CD8-positive, alpha-beta memory T cell (primary cell): ENCODE data around the gene CTNNA2. TPM values are rescaled to one million over a fixed set of nuclear protein-coding genes. Genes with fewer than 3 reads are reported as not detected.

Source experiments
- CTCF ChIA-PET: fragments of 350-600 bp; sonication (Branson Sonifier 250); formaldehyde crosslinking; loops from one replicate; lab custom pipeline; 2021; ENCODE audit warnings: antibody characterized with exemption; lab: Charles Lee
- POLR2A ChIA-PET: fragments of 350-600 bp; sonication (Branson Sonifier 250); formaldehyde crosslinking; loops from one replicate; lab custom pipeline; 2021; ENCODE audit warnings: antibody characterized with exemption; lab: Charles Lee
- DNase-seq, 5 donors: peaks; one replicate each; pipeline versions ENCODE4 v3.0.0 to v3.0.0-alpha.2; 2020 to 2022; ENCODE audit warnings: mixed read lengths in 1 of 5
- H3K27ac ChIP-seq: one replicate; pipeline ENCODE4 v1.7.0; 2013; ENCODE audit warnings: low read depth, mild to moderate bottlenecking, low read length, moderate library complexity
- H3K27me3 ChIP-seq: 2 replicates; pipeline ENCODE4 v1.7.0; 2013; ENCODE audit warnings: low read length, mild to moderate bottlenecking; ENCODE audit not compliant: insufficient read depth, poor library complexity, severe bottlenecking
- H3K36me3 ChIP-seq: 2 replicates; pipeline ENCODE4 v1.7.0; 2013; ENCODE audit warnings: mild to moderate bottlenecking, low read length, moderate library complexity; ENCODE audit not compliant: insufficient read depth
- H3K4me1 ChIP-seq: 2 replicates; pipeline ENCODE4 v1.7.0; 2013; ENCODE audit warnings: mild to moderate bottlenecking, low read length, moderate library complexity; ENCODE audit not compliant: insufficient read depth
- H3K4me3 ChIP-seq: 2 replicates; pipeline ENCODE4 v1.7.0; 2013; ENCODE audit warnings: mild to moderate bottlenecking, low read length
- H3K9me3 ChIP-seq: 2 replicates; pipeline ENCODE4 v1.7.0; 2013; ENCODE audit warnings: mild to moderate bottlenecking, low read length
- H3K27ac Mint-ChIP-seq, 8 donors: one replicate each; pipeline ENCODE4 v1.8.0; 2020 to 2021; ENCODE audit warnings: mixed read lengths in 8 of 8, mild to moderate bottlenecking in 6 of 8, inconsistent platforms in 3 of 8, moderate library complexity in 3 of 8
- H3K27me3 Mint-ChIP-seq, 2 donors: one replicate each; pipeline ENCODE4 v1.8.0; 2020 to 2021; ENCODE audit warnings: mixed read lengths in 2 of 2, mild to moderate bottlenecking in 1 of 2, moderate library complexity in 1 of 2
- H3K36me3 Mint-ChIP-seq, 3 donors: one replicate each; pipeline ENCODE4 v1.8.0; 2020 to 2021; ENCODE audit warnings: mixed read lengths in 3 of 3, inconsistent platforms in 1 of 3, mild to moderate bottlenecking in 1 of 3
- H3K4me1 Mint-ChIP-seq, 3 donors: one replicate each; pipeline ENCODE4 v1.8.0; 2020 to 2021; ENCODE audit warnings: mixed read lengths in 3 of 3, inconsistent platforms in 1 of 3, mild to moderate bottlenecking in 1 of 3
- H3K4me3 Mint-ChIP-seq, 7 donors: one replicate each; pipeline ENCODE4 v1.8.0; 2020 to 2021; ENCODE audit warnings: mixed read lengths in 7 of 7, mild to moderate bottlenecking in 6 of 7, moderate library complexity in 4 of 7, inconsistent platforms in 2 of 7
- H3K9me3 Mint-ChIP-seq, 5 donors: one replicate each; pipeline ENCODE4 v1.8.0; 2020 to 2022; ENCODE audit warnings: mixed read lengths in 5 of 5, mild to moderate bottlenecking in 3 of 5, moderate library complexity in 2 of 5, inconsistent platforms in 1 of 5
- polyA plus RNA-seq: library from polyadenylated mRNA; unstranded; fragments of 300-500 nt; fragmentation: Illumina TruSeq; gene quantifications from one replicate; pipeline ENCODE4 v1.2.3, GENCODE V29; 2021
- total RNA-seq, 2 experiments: library from RNA; stranded (reverse); gene quantifications; one replicate each; pipeline ENCODE4 v1.2.3, GENCODE V29; 2021

CTNNA2 gene
- total and polyA plus RNA-seq, 3 experiments from 2014 or later: not detected

DNA sequence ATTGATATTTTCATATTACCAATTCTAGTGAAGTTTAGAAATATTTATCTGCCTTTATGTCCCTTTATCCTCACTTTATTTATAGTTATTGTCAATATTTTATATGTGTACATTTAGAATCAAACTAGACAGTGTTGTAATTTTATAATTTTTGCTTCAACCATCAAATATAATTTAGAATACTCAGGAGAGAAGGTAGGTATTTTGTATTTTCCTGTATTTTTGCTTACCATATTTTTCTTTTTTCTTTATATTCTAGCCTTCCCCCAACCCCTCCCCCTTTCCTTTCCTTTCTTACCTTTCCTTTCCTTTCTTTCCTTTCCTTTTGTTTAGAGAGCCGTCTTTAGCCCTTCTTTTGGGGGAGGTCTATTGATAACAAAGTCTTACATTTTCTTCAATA, 651.5 kb downstream of the CTNNA2 start:
- Mint-ChIP-seq H3K36me3 (no peaks in the 10 kb centered on the region), H3K4me3 (no peak overlapping the region), H3K27me3 (no peaks in the 10 kb centered on the region), H3K4me1 (no peaks in the 10 kb centered on the region), H3K27ac (no peak overlapping the region), H3K9me3 (peaks cover 0 to 19% (median 5%) of the 10 kb centered on the region in 5 donors)
- CTCF ChIA-PET: no interaction called here
- DNase-seq: no peak
- no peak overlapping the region for H3K27ac ChIP-seq
- H3K4me3 ChIP-seq: no peak overlapping the region
- H3K9me3 ChIP-seq: no peaks in the 10 kb centered on the region
- H3K27me3 ChIP-seq: no peaks in the 10 kb centered on the region
- POLR2A ChIA-PET: no interaction called here
- H3K36me3 ChIP-seq: no peaks in the 10 kb centered on the region
- H3K4me1 ChIP-seq: no peaks in the 10 kb centered on the region

- Histone ChIP-seq H3K36me3 (no peaks in the 10 kb centered on the region), H3K4me1 (no peaks in the 10 kb centered on the region), H3K9me3 (no peaks in the 10 kb centered on the region), H3K27ac (no peak overlapping the region), H3K27me3 (no peaks in the 10 kb centered on the region), H3K4me3 (no peak overlapping the region)
- Mint-ChIP-seq H3K4me3 (no peak overlapping the region), H3K27me3 (no peaks in the 10 kb centered on the region), H3K27ac (no peak overlapping the region), H3K36me3 (no peaks in the 10 kb centered on the region), H3K4me1 (no peaks in the 10 kb centered on the region), H3K9me3 (peaks cover 2 to 12% (median 5%) of the 10 kb centered on the region in 5 donors)
- ChIA-PET CTCF (no interaction called here), POLR2A (no interaction called here)
- DNase-seq: no peak
Measured at GRCh38 chr2:80166483-80167171, 653.8 kb downstream of the CTNNA2 start.

GRCh38 chr2:80167284-80167808, 654.5 kb downstream of the CTNNA2 start:
- no peaks in the 10 kb centered on the region for H3K36me3 Mint-ChIP-seq
- no peak overlapping the region for H3K27ac Mint-ChIP-seq
- peaks cover 2 to 12% (median 4%) of the 10 kb centered on the region in 5 donors for H3K9me3 Mint-ChIP-seq
- ChIA-PET CTCF (no interaction called here), POLR2A (no interaction called here)
- H3K27me3 ChIP-seq: no peaks in the 10 kb centered on the region
- no peaks in the 10 kb centered on the region for H3K4me1 Mint-ChIP-seq
- H3K27me3 Mint-ChIP-seq: no peaks in the 10 kb centered on the region
- H3K4me3 Mint-ChIP-seq: no peak overlapping the region
- no peak overlapping the region for H3K4me3 ChIP-seq
- H3K4me1 ChIP-seq: no peaks in the 10 kb centered on the region
- no peak overlapping the region for H3K27ac ChIP-seq
- H3K36me3 ChIP-seq: no peaks in the 10 kb centered on the region
- no peak for DNase-seq
- no peaks in the 10 kb centered on the region for H3K9me3 ChIP-seq

DNA sequence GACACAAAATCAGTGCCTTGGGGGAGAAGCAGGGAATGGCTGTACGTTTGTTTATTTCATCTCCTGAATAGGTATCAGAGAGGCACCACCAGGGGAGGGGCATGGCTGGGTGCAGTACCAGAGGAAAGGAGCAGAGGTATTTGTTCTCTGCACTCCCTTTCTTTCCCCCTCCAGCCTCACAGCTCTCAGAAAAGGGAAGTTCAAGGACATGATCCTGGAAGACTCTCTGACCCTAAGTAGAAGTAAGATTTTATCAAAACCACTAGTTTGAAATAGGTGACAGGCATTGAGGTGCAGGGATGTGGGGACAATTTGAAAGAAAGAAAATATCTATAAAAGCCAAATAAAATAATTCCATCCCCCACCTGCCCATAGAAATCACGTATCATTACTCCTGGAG, 655.2 kb downstream of the CTNNA2 start:
- POLR2A ChIA-PET: no interaction called here
- Mint-ChIP-seq H3K36me3 (no peaks in the 10 kb centered on the region), H3K4me1 (no peaks in the 10 kb centered on the region), H3K9me3 (peaks cover 2 to 12% (median 4%) of the 10 kb centered on the region in 5 donors), H3K27ac (no peak overlapping the region), H3K27me3 (no peaks in the 10 kb centered on the region), H3K4me3 (no peak overlapping the region)
- H3K4me1 ChIP-seq: no peaks in the 10 kb centered on the region
- no peak overlapping the region for H3K4me3 ChIP-seq
- H3K27me3 ChIP-seq: no peaks in the 10 kb centered on the region
- CTCF ChIA-PET: no interaction called here
- H3K27ac ChIP-seq: no peak overlapping the region
- no peaks in the 10 kb centered on the region for H3K9me3 ChIP-seq
- no peaks in the 10 kb centered on the region for H3K36me3 ChIP-seq
- DNase-seq: no peak

DNA sequence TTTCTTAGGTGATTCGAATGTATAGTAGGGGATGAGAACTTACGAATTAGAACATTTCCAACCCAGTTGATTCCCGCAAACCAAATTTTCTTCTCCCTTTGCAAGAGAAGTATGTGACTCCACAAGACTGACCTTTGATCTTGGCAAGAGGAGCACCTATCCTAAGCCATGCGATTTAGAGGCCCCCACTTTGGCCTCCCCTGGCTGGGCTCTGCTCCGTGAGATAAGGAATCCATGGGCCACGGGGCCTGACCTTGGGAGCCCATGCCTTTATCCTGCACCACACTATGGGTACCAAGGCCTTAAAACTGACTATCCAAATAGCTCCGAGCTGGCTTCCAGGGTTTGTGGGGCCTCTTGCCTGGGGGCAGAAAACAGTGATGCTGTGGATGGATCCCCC, 656.0 kb downstream of the CTNNA2 start:
- ChIA-PET CTCF (no interaction called here), POLR2A (no interaction called here)
- Histone ChIP-seq H3K27me3 (no peaks in the 10 kb centered on the region), H3K9me3 (no peaks in the 10 kb centered on the region), H3K36me3 (no peaks in the 10 kb centered on the region), H3K4me3 (no peak overlapping the region), H3K27ac (no peak overlapping the region), H3K4me1 (no peaks in the 10 kb centered on the region)
- no peak overlapping the region for H3K27ac Mint-ChIP-seq
- no peaks in the 10 kb centered on the region for H3K36me3 Mint-ChIP-seq
- H3K4me3 Mint-ChIP-seq: no peak overlapping the region
- H3K4me1 Mint-ChIP-seq: no peaks in the 10 kb centered on the region
- H3K9me3 Mint-ChIP-seq: peaks cover 2 to 17% (median 4%) of the 10 kb centered on the region in 5 donors
- peaks cover 0 to 1% of the 10 kb centered on the region in 2 donors for H3K27me3 Mint-ChIP-seq
- no peak for DNase-seq

GRCh38 chr2:80169811-80170594, 657.2 kb downstream of the CTNNA2 start:
- no peaks in the 10 kb centered on the region for H3K4me1 Mint-ChIP-seq
- DNase-seq: no peak
- POLR2A ChIA-PET: no interaction called here
- Histone ChIP-seq H3K9me3 (no peaks in the 10 kb centered on the region), H3K36me3 (no peaks in the 10 kb centered on the region), H3K27ac (no peak overlapping the region), H3K27me3 (no peaks in the 10 kb centered on the region), H3K4me3 (no peak overlapping the region), H3K4me1 (no peaks in the 10 kb centered on the region)
- H3K9me3 Mint-ChIP-seq: peaks cover 2 to 11% (median 4%) of the 10 kb centered on the region in 5 donors
- CTCF ChIA-PET: no interaction called here
- peak overlapping the region in 1 of 7 donors; percentile 38 for H3K4me3 Mint-ChIP-seq
- peaks cover 0 to 1% of the 10 kb centered on the region in 2 donors for H3K27me3 Mint-ChIP-seq
- no peaks in the 10 kb centered on the region for H3K36me3 Mint-ChIP-seq
- no peak overlapping the region for H3K27ac Mint-ChIP-seq

DNA sequence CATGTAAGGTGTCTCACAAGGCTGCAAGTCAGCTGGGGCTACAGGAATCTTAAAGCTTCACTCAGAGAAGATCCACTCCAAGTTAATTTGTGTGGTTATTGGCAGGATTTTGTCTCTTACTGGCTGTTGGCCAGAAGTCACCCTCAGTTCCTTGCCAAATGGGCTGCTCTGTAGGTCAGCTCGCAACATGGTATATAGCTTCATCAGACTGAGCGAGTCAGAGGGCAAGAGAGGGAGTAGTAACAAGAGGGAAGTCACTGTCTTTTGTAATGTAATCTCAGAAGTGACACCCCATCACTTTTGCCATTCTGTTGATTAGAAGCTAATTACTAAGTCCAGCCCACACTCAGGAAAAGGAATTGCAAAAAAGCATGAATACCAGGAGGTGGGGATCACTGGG, 672.2 kb downstream of the CTNNA2 start:
- no peak for DNase-seq
- no peak overlapping the region for H3K27ac ChIP-seq
- no peaks in the 10 kb centered on the region for H3K27me3 ChIP-seq
- Mint-ChIP-seq H3K27ac (no peak overlapping the region), H3K36me3 (no peaks in the 10 kb centered on the region), H3K9me3 (peaks cover 0 to 30% (median 9%) of the 10 kb centered on the region in 5 donors), H3K4me1 (no peaks in the 10 kb centered on the region), H3K27me3 (no peaks in the 10 kb centered on the region), H3K4me3 (no peak overlapping the region)
- H3K9me3 ChIP-seq: no peaks in the 10 kb centered on the region
- no peaks in the 10 kb centered on the region for H3K4me1 ChIP-seq
- no peak overlapping the region for H3K4me3 ChIP-seq
- CTCF ChIA-PET: no interaction called here
- no peaks in the 10 kb centered on the region for H3K36me3 ChIP-seq
- POLR2A ChIA-PET: no interaction called here

GRCh38 chr2:80186262-80186661, 673.4 kb downstream of the CTNNA2 start:
- Mint-ChIP-seq H3K27me3 (no peaks in the 10 kb centered on the region), H3K4me3 (no peak overlapping the region), H3K4me1 (no peaks in the 10 kb centered on the region), H3K27ac (no peak overlapping the region), H3K36me3 (no peaks in the 10 kb centered on the region), H3K9me3 (peaks cover 0 to 22% (median 5%) of the 10 kb centered on the region in 5 donors)
- ChIA-PET POLR2A (no interaction called here), CTCF (no interaction called here)
- Histone ChIP-seq H3K9me3 (no peaks in the 10 kb centered on the region), H3K27me3 (no peaks in the 10 kb centered on the region), H3K4me1 (no peaks in the 10 kb centered on the region), H3K27ac (no peak overlapping the region), H3K4me3 (no peak overlapping the region), H3K36me3 (no peaks in the 10 kb centered on the region)
- no peak for DNase-seq
